22Rv1 (cell line): ENCODE data around the gene SREBF1.

Experiments used
- CTCF ChIP-seq: fragments of 450-650 bp; IDR thresholded peaks from 2 replicates; pipeline ENCODE4 v1.5.1; 2017; ENCODE audit warnings: mild to moderate bottlenecking
- ZFX ChIP-seq: fragments of 450-650 bp; IDR thresholded peaks from 2 replicates; pipeline ENCODE4 v1.6.1; 2017; ENCODE audit warnings: antibody characterized with exemption, borderline replicate concordance

GRCh38 chr17:17872547-17873345, 36.0 kb upstream of the SREBF1 start:
- TF ChIP-seq CTCF (no peak), ZFX (no peak)
